Astrocyte of the spinal cord (primary cell): ENCODE data around the gene KDF1.

ENCODE experiments used
- DNase-seq: peaks from one replicate; pipeline ENCODE4 v3.0.0; 2011; ENCODE audit warnings: low read depth, low spot score
- H3K4me3 ChIP-seq: 2 replicates; pipeline ENCODE4 v1.5.1; 2011; ENCODE audit warnings: low read depth, mild to moderate bottlenecking, low read length, moderate library complexity
- CTCF ChIP-seq: IDR thresholded peaks from 2 replicates; pipeline ENCODE4 v1.5.1; 2012; ENCODE audit warnings: low read depth, mild to moderate bottlenecking, low read length, inconsistent platforms
- in situ Hi-C: cut with HindIII; loops from 2 replicates; pipeline ENCODE4 v1.10.0; 2017; ENCODE audit warnings: low sequenced_read_pairs

The KDF1 gene

GRCh38 chr1:26959722-26960624, at the start of gene KDF1:
Gene KDF1 (minus strand): TSS chr1:26960468. CDS start chr1:26952380, 8,088 bp downstream.
- in situ Hi-C loops: no loop called here
- DNase-seq: no peak
- no peak for TF ChIP-seq CTCF
- no peak within 1 kb of the TSS for H3K4me3 ChIP-seq

- DNase-seq: no peak
- no peak overlapping the region for H3K4me3 ChIP-seq
- no peak for TF ChIP-seq CTCF
- in situ Hi-C loops: no loop called here
These were observed 49.4 kb upstream of the KDF1 start for GRCh38 chr1:27009601-27010197.

- TF ChIP-seq CTCF: no peak
- in situ Hi-C loops: no loop called here
- no peak for DNase-seq
- H3K4me3 ChIP-seq: no peak overlapping the region
These were observed 47.8 kb upstream of the KDF1 start for GRCh38 chr1:27007909-27008582.

GRCh38 chr1:27006683-27007082, 46.4 kb upstream of the KDF1 start:
- DNase-seq: no peak
- H3K4me3 ChIP-seq: no peak overlapping the region
- no peak for TF ChIP-seq CTCF
- in situ Hi-C loops: no loop called here

- no peak for TF ChIP-seq CTCF
- in situ Hi-C loops: no loop called here
- DNase-seq: no peak
These were observed 45.6 kb upstream of the KDF1 start for GRCh38 chr1:27005648-27006496.

GRCh38 chr1:27005166-27005530, 44.9 kb upstream of the KDF1 start:
- in situ Hi-C loops: no loop called here
- H3K4me3 ChIP-seq: no peak overlapping the region
- DNase-seq: no peak
- TF ChIP-seq CTCF: no peak

More at GRCh38 chr1:27005648-27006496, 45.6 kb upstream of the KDF1 start:
- no peak overlapping the region for H3K4me3 ChIP-seq
